Thoracic aorta (tissue), 2 donors: ENCODE measurements around the gene THAP10. TPM values are rescaled to one million over a fixed set of nuclear protein-coding genes. Genes with fewer than 3 reads are reported as not detected.
"Not testable (repeated sequence)": the region's sequence is repeated elsewhere in the genome, so short reads cannot be mapped to it uniquely, and the experiment has no call there.

Source experiments
- ATAC-seq: fragments of 150-250 bp; one replicate; pipeline ENCODE4 v1.8.0; 2017; ENCODE audit warnings: low read depth; ENCODE audit not compliant: insufficient number of reproducible peaks, low FRiP score
- DNase-seq: peaks from one replicate; pipeline ENCODE4 v3.0.0-alpha.2; 2020; ENCODE audit warnings: low spot score
- H3K27ac ChIP-seq, 2 donors: fragments of 200-600 bp; sonication (generic); 1 replicate in 1 of 2; 2 replicates in 1 of 2; pipeline ENCODE4 v1.5.1; 2016; ENCODE audit warnings: mild to moderate bottlenecking in 2 of 2, moderate library complexity in 2 of 2
- H3K27me3 ChIP-seq: fragments of 200-600 bp; sonication (generic); replicated peaks from 2 replicates; pipeline ENCODE4 v1.6.0; 2016; ENCODE audit warnings: mild to moderate bottlenecking; ENCODE audit not compliant: insufficient read depth
- H3K36me3 ChIP-seq: fragments of 200-600 bp; sonication (generic); one replicate; pipeline ENCODE4 v1.5.1; 2016
- H3K4me1 ChIP-seq, 2 donors: fragments of 200-600 bp; sonication (generic); 1 replicate in 1 of 2; 2 replicates in 1 of 2; pipeline versions ENCODE4 v1.5.1 to v1.6.0; 2016; ENCODE audit warnings: low read depth in 2 of 2, mild to moderate bottlenecking in 1 of 2; ENCODE audit not compliant: control insufficient read depth in 1 of 2
- H3K4me3 ChIP-seq: fragments of 200-600 bp; sonication (generic); 2 replicates; pipeline ENCODE4 v1.5.1; 2016; ENCODE audit warnings: mild to moderate bottlenecking
- H3K9me3 ChIP-seq: fragments of 200-600 bp; sonication (generic); 2 replicates; pipeline ENCODE4 v1.5.1; 2016
- CTCF ChIP-seq: fragments of 200-600 bp; sonication (generic); IDR thresholded peaks from one replicate; pipeline ENCODE4 v1.5.1; 2019; ENCODE audit warnings: antibody characterized with exemption
- total RNA-seq, 2 donors: library from RNA; depleted of rRNA; stranded (reverse); fragments of >200 nt; gene quantifications; one replicate each; pipeline versions ENCODE4 v1.1.0 to v1.2.3, GENCODE V29; 2016

Gene THAP10
- total RNA-seq, 2 donors from 2014 or later: 0.81 to 1.4 TPM

- TF ChIP-seq CTCF: no peak
- ATAC-seq: no peak
Observed at GRCh38 chr15:70859998-70860397, 32.2 kb downstream of the THAP10 start.

GRCh38 chr15:70859322-70859908 is 32.8 kb downstream of the THAP10 start:
- Histone ChIP-seq H3K36me3 (no peaks in the 10 kb centered on the region), H3K9me3 (no peaks in the 10 kb centered on the region), H3K4me1 (peaks cover 0 to 44% of the 10 kb centered on the region in 2 donors), H3K27me3 (no peaks in the 10 kb centered on the region), H3K4me3 (no peak overlapping the region), H3K27ac (no peak overlapping the region)
- no peak for DNase-seq
- no peak for ATAC-seq
- TF ChIP-seq CTCF: no peak

More at GRCh38 chr15:70859998-70860397, 32.2 kb downstream of the THAP10 start:
- peaks cover 0 to 38% of the 10 kb centered on the region in 2 donors for H3K4me1 ChIP-seq
- no peaks in the 10 kb centered on the region for H3K36me3 ChIP-seq
- H3K9me3 ChIP-seq: no peaks in the 10 kb centered on the region
- no peak overlapping the region for H3K4me3 ChIP-seq
- no peak overlapping the region for H3K27ac ChIP-seq
- H3K27me3 ChIP-seq: no peaks in the 10 kb centered on the region
- DNase-seq: no peak

- not testable (repeated sequence) for H3K4me3 ChIP-seq, H3K27me3 ChIP-seq, H3K9me3 ChIP-seq, H3K36me3 ChIP-seq, H3K27ac ChIP-seq, DNase-seq, ATAC-seq
- H3K4me1 ChIP-seq: peaks cover 0 to 46% of the 10 kb centered on the region in 2 donors
Observed at GRCh38 chr15:70858614-70859321, 33.5 kb downstream of the THAP10 start.

GRCh38 chr15:70857562-70858285 is 34.5 kb downstream of the THAP10 start:
- Histone ChIP-seq H3K27me3 (no peaks in the 10 kb centered on the region), H3K4me1 (peaks cover 2 to 50% of the 10 kb centered on the region in 2 donors), H3K27ac (peak overlapping the region; percentile 65 to 98), H3K9me3 (no peaks in the 10 kb centered on the region), H3K4me3 (no peak overlapping the region), H3K36me3 (no peaks in the 10 kb centered on the region)
- TF ChIP-seq CTCF: no peak
- DNase-seq: no peak
- ATAC-seq: no peak

- peak; percentile 58 for DNase-seq
- peak; percentile 84 for ATAC-seq
- H3K36me3 ChIP-seq: no peaks in the 10 kb centered on the region
- peaks cover 9 to 57% of the 10 kb centered on the region in 2 donors for H3K4me1 ChIP-seq
- H3K9me3 ChIP-seq: no peaks in the 10 kb centered on the region
- no peak for TF ChIP-seq CTCF
- H3K27me3 ChIP-seq: no peaks in the 10 kb centered on the region
- H3K27ac ChIP-seq: peak overlapping the region; percentile 65 to 98
- no peak overlapping the region for H3K4me3 ChIP-seq
Observed at GRCh38 chr15:70856884-70857561, 35.2 kb downstream of the THAP10 start.
